Bronchial epithelial cell (primary cell): ENCODE measurements around the gene HES4. TPM values are rescaled to one million over a fixed set of nuclear protein-coding genes. Genes with fewer than 3 reads are reported as not detected.
"Not testable (repeated sequence)": the region's sequence is repeated elsewhere in the genome, so short reads cannot be mapped to it uniquely, and the experiment has no call there.

ENCODE experiments used
- DNase-seq: peaks from one replicate; pipeline ENCODE4 v3.0.0-alpha.2; 2010; ENCODE audit warnings: low read depth
- FAIRE-seq: peaks from 2 replicates; lab custom pipeline; 2011; peaks lifted over from hg19 to GRCh38; lab: Jason Lieb, UNC
- H3K27me3 ChIP-seq: 2 replicates; pipeline ENCODE4 v1.5.1; 2011; ENCODE audit warnings: low read length; ENCODE audit not compliant: control insufficient read depth, insufficient read depth
- H3K36me3 ChIP-seq: 2 replicates; pipeline ENCODE4 v1.5.1; 2011; ENCODE audit warnings: low read length; ENCODE audit not compliant: control insufficient read depth, insufficient read depth
- H3K4me3 ChIP-seq: 2 replicates; pipeline ENCODE4 v1.5.1; 2011; ENCODE audit warnings: mild to moderate bottlenecking, low read depth, low read length, control low read depth
- CTCF ChIP-seq: IDR thresholded peaks from 2 replicates; pipeline ENCODE4 v1.5.1; 2011; ENCODE audit warnings: mild to moderate bottlenecking, moderate library complexity, low read length, control low read depth, inconsistent platforms; ENCODE audit not compliant: insufficient read depth, severe bottlenecking
- total RNA-seq: library from RNA; depleted of rRNA; stranded (reverse); fragments of >200 nt; gene quantifications from 2 replicates; pipeline ENCODE4 v1.2.1, GENCODE V29; 2014

HES4 gene
- total RNA-seq, 1 donor from 2014 or later: 42.6 TPM

- DNase-seq (no peak), FAIRE-seq (no peak)
- TF ChIP-seq CTCF: no peak
- Histone ChIP-seq H3K4me3 (no peak overlapping the region), H3K36me3 (no peaks in the 10 kb centered on the region), H3K27me3 (no peaks in the 10 kb centered on the region)
Observed at GRCh38 chr1:997713-997992, 2.2 kb downstream of the HES4 start.

- FAIRE-seq: no peak
- TF ChIP-seq CTCF: no peak
- no peak for DNase-seq
- H3K27me3 ChIP-seq: no peaks in the 10 kb centered on the region
- H3K36me3 ChIP-seq: no peaks in the 10 kb centered on the region
- H3K4me3 ChIP-seq: no peak overlapping the region
Observed at GRCh38 chr1:996851-997712, 2.8 kb downstream of the HES4 start.

- TF ChIP-seq CTCF: no peak
- no peaks in the 10 kb centered on the region for H3K27me3 ChIP-seq
- no peaks in the 10 kb centered on the region for H3K36me3 ChIP-seq
- DNase-seq (peak; percentile 43), FAIRE-seq (no peak)
- H3K4me3 ChIP-seq: no peak overlapping the region
Observed at GRCh38 chr1:995665-996633, 3.9 kb downstream of the HES4 start.

- H3K4me3 ChIP-seq, FAIRE-seq, H3K27me3 ChIP-seq, H3K36me3 ChIP-seq, DNase-seq: not testable (repeated sequence)
Observed at GRCh38 chr1:994546-994945, 5.4 kb downstream of the HES4 start.

GRCh38 chr1:993379-993995, 6.4 kb downstream of the HES4 start:
- Histone ChIP-seq H3K4me3 (no peak overlapping the region), H3K27me3 (no peaks in the 10 kb centered on the region), H3K36me3 (no peaks in the 10 kb centered on the region)
- DNase-seq (no peak), FAIRE-seq (no peak)
- no peak for TF ChIP-seq CTCF

- H3K4me3 ChIP-seq: no peak overlapping the region
- FAIRE-seq (no peak), DNase-seq (no peak)
- no peaks in the 10 kb centered on the region for H3K36me3 ChIP-seq
- no peak for TF ChIP-seq CTCF
- H3K27me3 ChIP-seq: no peaks in the 10 kb centered on the region
Observed at GRCh38 chr1:992362-992761, 7.5 kb downstream of the HES4 start.
